ENCODE results near the gene USP22. TPM values are rescaled to one million over a fixed set of nuclear protein-coding genes. Genes with fewer than 3 reads are reported as not detected.
A peak's percentile ranks its signal among the peaks of the same experiment; 100 is the strongest.

USP22 gene
- polyA plus RNA-seq, 1 donor: 185 TPM

DNA sequence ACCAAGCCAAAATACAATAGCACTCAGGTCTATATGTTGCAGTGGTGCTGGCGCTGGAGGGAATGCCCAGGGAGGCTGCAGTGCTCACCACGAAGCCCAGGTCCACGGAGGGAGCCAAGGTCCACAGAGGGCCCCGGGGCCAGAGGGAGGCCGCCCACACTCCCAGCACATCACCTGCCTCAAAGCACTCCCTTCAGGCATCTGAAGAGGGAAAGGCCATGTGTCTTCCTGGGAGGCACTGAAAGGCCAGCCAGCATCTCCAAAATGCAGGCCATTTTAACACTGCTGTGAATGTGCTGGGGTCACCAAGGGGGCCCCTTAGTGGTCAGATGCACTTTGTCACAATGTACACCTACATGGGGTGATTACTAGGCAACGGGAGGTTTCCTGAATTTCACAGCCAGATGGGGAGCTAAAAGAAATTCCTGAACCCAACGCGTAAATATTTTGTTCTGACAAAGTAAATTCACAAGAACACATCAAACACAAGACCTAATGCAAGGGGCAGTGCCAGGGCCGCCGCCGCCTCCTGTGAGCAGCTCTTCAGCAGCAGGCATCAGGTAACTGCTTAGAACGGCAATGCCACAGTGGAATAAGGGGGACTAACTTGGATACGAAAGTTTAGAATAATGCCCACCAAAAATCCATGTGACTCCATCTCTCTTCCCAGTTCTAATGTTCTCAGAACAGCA lies 42.8 kb downstream of the USP22 start:
- DNase-seq: no peak

DNA sequence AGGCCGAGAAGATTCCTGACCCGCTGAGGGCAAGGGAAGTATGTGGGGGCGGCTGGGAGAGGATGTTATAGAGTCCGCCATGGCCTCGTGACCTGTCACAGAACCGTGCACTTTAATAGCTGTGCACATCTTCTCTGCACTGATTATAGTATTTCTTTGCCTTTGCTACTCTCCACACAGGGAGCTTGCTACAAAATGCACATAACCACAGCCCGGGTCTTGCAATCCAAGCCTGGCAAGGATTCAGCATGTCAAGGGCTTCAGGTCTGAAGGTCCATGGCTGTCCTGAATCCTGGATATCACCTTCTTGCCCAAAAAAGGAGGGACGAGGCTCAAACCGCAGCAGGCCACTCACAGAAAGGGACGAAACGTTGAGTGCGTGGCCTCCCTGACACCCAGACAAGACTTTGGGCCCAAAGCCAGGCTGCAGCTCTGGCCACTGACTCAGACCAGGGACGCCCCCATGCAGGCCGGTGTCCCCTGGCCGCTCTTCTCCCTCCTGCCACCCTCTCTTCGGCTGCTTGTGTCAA lies 43.7 kb downstream of the USP22 start:
- no peak for DNase-seq

DNA sequence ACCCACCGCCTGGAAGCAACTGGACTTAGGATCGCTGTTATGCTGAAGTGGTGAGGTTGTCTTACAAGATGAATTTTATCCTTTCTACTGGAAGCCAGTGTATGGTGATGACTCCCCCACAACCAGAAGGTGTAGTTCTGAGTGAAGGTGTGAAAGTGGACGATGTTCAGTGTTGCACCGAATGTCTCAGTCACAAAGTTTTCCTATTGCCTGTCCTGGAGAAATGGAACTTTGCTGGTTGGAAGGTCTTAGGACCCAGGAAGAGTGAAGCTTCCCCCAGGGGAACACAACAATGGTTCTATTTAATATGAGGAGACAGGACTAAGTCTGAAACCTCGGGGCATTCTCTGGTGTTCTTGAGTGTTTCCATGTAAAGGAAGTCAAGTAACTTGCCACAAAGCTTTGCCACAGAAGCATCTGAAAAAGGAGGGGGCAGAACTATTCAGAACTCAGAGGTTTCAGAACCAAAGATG lies 44.2 kb downstream of the USP22 start:
- no peak for DNase-seq

DNA sequence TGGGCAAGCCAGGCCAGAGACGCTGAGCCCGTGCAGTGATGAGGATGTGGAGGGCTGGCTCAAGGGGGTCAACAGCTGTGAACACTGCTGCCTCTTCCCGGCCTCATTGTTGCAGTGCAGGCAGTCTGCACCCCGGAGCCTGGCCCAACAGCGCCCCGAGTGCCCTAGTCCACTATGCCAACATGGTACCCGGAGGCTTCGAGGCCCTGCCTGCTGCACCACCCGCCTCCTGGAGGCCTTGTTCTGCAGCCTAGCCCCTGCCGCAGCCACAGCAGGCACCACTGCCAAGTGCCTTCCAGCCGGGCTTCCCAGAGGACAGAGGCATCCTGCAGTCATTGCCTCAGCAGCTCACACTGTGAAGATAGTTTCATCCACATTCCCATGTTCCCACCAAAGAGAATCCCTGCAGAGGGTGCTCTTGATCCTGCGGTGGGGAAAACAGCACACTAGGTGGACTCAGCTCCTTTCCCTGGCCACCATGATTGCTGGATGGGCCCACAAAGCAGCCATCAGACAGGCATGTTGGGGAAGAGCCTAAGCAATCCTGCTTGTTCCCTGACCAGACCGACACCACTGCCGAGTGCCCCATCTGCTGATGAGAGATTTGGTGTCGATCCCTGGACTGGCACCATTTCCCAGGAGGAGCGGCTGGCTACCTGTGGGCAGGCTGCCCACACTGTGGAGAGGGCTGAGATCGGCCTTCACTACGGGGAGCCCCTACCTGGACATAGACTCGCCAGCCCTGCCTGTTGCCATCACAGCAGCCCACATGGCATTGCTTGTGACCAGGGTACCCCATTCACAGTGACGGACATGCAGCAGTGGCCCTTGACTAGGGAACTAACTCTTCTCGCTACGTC lies 44.9 kb downstream of the USP22 start:
- DNase-seq: no peak

DNA sequence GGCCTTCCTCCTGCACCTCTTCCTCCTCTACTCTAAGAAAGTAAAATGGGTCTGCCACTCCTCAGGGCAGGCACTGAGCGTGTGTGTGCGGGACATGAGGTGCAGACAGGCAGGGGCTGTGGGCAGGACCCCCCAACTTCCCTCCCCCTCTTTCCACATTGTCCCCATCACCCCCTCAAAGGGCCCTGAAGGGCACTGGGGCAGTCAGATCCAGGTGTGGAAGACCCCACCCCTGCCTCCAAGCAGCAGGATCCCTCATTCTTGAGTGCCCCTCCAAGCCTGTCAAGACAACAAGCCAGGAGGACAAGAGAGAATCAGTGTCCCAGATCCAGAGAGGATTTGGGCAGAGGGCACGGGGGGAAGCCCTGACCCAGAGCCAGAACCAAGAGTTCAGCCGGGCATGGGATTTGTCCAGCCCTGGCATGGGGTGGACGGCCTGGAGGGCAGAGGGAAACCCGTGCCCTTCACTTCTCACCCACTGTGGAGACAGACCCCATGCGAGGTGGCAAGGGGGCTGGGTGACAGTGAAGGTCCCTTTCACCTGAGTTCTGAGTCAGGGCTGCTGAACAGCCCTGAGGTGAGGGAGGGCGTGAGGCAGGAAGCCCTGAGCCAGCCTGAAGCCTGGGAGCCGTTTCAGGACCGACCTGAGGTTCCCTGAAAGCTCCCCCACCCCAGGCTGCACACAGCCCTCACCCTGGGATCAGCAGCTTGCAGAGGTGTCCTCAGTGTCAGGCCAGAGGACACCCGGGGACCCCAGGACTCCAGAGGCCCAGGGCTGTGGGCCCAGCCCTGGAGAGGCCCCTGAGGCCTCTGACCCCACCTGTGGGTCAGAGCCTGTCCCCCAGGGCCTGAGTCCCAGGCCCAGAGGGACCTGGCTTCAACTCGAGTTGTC lies 45.8 kb downstream of the USP22 start:
- no peak for DNase-seq

DNA sequence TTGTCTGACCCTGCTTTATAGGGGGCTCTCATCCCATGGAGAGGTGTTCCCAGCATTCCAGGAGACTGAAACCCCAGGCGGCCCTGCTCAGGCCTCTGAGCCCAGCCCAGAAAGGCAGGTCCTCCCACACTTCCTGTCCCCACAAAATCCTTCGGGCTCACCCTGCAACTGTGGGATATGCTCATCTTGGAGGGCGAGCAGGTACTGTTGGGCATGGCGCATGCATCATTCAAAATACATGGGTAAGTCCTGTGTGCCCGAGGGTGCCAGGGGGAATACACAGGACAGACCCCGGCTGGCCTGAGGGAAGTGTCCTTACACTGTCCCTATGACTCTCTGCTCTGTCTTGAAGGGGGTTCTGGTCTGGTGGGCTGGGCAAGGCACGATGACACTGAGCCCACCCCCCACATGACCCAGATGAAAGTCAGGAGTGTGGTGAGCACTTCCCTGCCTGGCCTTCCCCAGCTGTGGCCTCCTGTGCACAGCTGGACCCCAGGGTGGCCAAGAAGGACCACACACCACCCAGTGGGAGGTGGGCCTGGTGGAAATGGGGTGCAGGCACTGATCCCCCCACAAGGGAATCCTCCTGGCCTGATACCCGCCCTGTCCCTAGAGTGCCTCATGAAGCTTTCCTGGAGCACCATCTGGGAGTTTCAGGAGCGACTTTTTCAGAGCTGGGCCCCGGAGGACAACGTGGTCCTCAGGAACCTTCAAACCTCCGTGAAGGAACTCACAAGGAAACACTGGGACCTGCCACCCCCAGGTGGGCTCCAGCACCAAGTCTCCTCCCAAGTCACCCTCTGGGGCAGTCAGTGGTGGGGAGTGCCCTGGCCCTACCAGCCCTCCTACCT lies 46.7 kb downstream of the USP22 start:
- DNase-seq: no peak

DNA sequence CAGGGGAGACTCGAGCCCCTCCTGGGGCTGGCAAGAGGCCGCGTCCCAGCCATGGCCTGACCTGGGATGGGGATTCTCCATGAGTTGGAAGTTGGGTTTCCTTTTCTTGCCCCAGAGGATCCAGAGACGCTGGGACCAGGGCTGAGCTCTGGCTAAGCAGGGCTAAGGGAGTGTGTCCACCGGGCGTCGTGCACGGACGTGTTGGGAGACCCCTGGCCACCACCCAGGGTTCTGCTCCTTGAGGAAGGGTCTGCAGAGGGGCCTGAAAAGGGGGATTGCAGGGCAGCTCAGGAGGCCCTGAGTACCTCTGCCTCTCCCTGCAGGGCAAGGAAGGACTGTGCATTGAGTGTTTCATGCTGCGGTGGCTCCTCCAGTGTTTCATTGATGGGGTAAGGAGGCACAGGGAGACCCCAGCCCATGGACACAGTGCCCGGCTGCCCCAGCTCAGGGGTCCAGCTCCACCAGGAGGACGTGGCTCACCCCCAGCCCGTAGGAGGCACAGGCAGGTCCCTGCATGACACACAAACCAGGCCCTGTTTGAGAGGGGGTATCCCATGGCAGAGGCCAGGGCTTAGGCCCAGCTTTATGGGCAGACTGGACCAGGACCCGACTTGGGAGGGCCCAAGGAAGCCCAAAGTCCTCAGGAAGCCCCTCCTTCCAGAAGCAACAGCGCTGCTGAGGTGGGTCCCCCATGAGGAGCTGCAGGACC lies 47.5 kb downstream of the USP22 start:
- no peak for DNase-seq

DNA sequence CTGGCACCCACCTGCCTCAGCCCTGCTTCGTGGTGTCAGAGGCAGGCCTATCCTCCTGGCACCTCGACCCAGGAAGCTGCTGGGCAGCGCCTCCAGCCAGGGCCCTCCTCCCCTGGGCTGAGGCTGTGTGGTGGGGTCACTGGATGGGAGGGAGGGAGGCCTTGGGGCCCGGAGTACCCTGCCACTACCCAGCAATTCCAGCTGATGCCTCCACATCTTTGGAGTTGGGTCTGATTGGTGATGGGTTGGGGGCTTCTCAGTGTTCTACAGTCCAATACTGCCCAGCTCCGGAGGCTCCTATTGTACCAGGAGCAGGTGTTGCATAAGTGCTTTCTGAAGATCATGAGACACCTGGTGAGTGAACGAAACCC lies 48.0 kb downstream of the USP22 start:
- no peak for DNase-seq

DNA sequence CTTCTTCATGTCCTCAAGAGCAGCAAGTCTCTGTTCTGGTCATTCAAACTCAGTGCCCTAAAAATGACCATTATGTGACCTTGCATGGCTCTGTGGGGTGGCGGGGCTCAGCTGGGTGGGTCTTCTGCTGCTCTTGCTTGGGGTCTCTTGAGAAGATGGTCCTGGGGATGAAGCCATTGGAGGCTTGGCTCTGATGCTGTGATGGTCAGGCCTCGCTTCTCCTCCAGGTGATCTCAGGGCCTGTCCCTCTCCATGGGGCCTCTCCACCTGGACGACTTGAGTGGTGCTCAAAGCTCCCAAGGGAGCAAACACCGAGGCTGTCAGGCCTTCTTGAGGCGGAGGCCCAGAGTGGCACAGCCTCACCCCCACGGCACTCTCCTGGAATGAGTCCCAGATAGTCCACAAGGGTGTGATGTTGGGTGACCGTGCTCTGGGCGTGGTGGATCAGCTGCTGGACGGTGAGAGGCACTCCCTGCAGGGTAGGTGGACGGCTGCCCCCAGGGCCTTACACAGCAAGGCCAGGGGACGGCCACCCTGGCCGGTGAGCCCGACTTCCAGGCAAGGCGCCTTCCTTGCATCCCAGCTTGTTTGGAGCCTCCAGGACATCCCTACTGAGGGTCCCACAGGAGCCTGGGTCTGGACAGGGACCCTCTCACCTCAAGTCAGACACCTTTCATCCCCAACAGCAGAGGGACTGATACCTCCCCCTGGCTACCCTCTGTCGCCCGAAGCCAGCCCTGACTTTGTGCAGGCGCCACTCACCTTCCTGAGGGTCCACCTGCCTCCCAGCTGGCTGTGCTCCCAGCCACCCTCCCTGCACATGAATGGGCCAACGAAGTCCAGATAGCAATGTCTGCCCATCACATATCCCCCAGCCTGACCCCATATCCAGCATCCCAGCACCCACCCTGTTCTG lies 48.7 kb downstream of the USP22 start:
- no peak for DNase-seq

DNA sequence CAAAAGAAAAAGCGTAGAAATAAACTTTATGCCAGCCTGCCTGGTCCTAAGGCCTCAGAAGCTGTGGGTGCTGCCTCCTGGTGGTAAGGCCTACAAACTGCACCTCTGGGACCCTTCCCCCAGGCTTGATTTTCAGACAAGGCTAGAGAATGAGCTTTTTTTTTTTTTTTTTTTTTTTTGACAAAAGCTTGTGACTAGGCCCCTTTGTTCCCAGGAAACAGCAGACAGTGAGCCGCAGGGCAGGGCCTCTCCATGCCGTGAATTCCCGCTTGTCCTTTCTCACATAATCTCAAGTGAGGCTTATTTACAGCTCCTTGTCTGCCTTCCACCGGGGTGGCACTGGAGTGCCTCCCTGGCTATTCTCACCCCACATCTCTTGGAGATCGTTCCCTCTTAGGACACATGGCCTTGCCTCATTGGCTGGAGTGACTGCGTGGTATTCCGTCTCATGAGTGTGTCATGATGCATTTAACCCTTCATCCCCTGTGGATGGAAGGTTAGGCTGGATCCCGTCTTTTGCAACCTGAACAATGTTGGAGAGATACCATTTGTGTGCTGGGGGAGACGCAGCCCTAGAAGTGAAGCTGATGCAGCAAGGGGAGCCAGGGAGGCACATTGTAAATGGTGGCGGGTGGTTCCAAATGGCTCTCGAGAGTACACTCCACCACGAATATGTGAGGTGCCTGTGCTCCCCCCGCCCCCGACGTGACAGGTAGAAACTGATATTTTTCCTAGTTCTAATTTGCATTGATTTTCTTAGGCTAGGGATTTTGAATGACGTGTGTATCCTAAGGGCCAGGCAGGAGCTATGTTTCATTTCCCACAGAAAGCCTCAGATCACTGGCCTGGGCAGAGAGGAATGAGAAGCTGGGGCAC lies 49.6 kb downstream of the USP22 start:
- DNase-seq: peak; percentile 70

DNA sequence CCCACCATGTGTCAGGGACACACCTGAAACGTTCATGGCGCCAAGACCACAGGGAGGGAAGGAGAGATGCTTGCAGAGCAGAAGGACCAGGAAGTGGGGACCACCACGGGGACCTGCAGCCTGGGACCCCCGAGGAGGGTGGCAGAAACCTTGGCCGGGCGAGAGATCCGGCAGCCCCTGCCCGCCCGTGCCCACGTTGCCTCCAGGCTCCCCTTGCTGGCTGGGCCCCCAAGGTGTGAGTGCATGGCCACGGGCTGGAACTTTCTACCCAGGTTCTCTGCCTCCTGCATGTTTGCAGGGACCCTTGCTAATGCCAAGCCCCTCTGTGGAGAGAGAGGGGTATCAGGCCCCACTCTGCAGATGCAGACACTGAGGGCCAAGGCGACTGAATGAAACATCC lies 50.4 kb downstream of the USP22 start:
- no peak for DNase-seq

DNA sequence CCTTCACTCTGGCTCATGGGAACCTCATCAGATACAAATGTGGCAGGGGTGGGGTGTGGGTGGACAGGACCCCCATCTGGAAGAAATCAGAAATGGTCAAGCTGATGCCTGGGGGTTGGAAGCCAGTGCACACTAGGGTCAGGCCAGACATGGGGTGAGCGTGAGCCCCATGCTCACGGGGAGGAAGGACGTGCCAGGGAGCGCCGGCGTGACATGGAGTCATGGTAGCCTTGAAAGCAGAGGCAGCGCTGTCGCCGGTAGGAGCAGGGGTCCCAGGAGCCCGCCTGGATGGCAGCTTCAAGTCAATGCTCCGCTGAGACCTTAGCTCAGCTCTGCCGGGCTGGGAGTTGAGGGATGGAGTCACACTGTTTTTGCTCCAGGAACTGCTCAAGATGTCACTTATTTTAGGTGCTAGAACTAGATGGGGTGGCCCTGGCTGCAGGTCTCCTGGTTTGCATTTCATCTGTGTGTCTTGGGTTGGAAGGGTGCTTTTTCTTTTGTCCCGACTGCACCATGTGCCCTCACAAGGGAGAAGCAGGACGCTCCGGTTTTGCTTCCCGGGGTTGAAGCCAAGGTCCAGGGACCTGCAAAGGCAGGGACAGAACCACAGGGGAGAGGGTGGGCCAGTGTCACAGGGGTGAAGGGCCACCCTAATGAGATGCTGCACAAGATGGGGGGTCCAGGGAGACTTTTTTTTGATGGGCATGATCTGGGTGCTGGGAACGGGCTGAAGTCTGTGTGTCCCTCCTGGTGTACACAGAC lies 51.4 kb downstream of the USP22 start:
- no peak for DNase-seq

DNA sequence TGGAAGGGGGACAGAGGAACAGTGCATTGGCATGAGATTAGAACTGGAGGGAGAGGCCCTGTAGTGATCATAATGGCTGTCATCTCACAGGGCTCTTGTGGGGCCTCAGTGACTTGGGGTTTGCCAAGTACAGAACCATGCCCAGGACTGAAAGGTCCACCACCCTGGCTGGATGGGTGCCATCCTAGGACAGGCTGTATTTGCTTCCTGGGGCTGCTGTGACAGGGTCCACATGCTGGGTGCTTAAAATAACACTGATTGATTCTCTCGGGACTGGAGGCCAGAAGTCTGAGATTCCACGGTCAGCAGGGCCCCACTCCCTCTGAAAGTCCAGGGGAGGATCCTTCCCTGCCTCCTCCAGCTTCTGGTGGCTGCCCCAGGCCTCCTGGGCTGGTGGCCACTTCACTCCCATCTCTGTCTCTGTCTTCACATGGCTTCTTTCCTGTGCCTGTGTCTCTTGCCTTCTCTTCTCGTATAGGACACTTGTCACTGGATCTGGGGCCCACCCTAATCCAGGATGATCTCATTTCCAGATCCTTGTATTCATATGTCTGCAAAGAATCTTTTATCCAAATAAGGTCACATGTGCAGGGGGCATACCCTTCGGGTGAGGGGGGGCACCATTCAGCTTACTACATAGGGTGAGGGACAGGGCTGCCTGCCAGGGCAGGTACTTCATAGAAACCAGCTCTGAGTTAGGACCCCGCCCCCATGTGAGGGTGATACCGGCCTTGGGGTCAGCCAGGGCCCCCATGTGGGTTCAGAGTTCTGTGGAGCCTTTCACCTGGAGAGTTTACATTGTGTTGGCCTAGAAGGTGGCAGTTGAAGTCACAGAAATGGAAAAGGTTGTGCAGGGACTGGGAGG lies 52.6 kb downstream of the USP22 start:
- DNase-seq: no peak

DNA sequence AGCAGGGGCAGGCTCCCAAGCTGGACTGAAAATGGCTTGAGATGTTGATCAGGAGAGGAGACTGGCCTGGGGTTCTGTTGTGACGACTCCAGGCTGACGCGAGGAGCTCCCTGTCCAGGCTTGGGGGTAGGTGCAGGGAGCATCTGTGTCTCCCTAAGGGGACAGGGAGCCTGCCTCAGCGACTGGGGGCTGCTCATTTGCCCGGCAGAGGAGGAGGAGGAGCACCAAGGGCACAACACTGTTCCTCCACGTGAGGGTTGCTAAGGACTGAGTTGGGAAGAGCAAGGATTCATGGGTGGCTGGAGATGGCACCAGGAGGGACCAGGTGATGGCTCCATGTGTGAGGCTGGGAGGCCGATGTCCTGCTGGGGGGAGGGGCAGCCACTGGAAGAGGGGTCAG lies 53.3 kb downstream of the USP22 start:
- no peak for DNase-seq

DNA sequence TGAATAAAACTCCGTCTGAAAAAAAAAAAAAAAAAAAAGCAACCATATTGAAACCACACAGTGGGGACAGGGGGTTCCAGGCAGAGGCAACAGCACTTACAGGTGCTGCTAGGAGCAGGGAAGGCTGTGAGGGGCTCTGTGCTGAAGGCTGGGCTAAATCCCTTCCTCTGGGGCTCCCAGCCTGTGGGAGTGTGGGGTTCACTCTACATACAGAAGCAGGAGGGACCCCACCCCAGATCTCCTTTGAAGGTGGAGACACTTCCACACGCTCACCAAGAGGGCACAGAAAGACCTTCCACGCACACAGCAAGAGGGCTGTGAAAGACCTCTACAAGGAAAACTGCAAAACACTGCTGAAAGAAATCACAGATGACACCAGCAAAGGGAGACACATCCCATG lies 53.9 kb downstream of the USP22 start:
- no peak for DNase-seq

DNA sequence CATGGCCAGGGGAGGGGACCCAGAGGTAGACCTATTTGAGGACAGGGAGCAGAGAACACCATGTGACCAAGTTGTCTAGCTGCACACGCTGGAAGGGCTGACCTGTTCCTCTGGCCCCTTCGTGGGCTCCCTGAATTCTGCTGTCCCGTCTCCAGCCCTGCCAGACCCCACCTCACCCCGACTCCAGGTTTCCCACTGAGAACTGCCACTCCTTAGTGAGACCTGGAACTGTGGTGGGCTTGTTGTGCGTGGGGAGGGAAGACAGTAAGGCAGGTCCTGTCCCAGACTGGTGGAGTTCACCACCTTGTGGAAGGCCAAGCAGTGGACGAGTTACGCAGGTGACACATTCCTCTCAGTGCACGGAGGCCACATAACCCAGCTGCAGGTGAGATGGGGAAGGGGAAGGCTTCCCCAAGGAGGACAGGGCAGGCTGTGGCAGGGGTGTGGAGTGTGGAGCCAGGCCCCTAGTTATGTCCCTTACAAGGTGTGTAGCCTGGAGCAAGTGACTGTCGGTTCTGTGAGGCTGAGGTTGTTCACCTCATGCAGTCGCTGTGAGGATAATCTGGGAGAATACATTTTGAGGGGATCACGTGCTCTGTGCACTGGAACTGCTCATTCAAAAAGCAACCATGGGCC lies 54.7 kb downstream of the USP22 start:
- no peak for DNase-seq

DNA sequence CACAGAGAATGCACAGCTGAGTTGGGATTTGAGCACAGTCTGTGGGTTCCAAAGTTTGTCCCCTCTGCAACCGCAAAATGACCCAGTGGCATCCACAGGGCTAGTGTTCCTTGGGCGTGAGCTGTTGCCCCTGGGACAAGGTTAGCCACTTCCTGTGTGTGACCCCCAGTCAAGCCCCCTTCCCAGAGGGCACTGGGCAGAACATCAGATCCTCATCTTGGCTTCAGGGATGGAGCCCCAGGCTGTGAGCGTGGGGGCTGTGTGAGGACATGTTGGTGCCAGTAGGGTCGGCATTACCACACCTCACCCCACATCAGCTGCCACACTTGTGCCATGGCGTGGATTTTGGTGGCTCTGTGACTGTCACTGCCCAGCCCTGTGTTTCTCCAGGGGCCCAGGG lies 55.3 kb downstream of the USP22 start:
- no peak for DNase-seq

Measured in hindlimb muscle (tissue), 1 donor.